Activated T-helper 17 cell treated with anti-CD3 and anti-CD28 coated beads, Interleukin-2, amount 50 U/mL, for 72 hours (primary cell): ENCODE measurements around the gene MCTS1. TPM values are rescaled to one million over a fixed set of nuclear protein-coding genes. Genes with fewer than 3 reads are reported as not detected.

ENCODE experiments used
- total RNA-seq, 2 donors: library from RNA; stranded (reverse); gene quantifications; one replicate each; pipeline ENCODE4 v1.2.3, GENCODE V29; 2022

Gene MCTS1
- total RNA-seq, 2 donors from 2014 or later, result 39.0 to 48.6 TPM

Other genes starting within 250 kb of the MCTS1 start
- gene ATP1B4, start 242.0 kb upstream of the MCTS1 start, total RNA-seq, result not detected
- 10 to 100 TPM; 28.7 to 35.4 TPM for gene LAMP2, start 134.8 kb upstream of the MCTS1 start, total RNA-seq
- gene CUL4B, start 43.1 kb upstream of the MCTS1 start, total RNA-seq, result 10 to 100 TPM; 36.2 to 55.3 TPM
- gene C1GALT1C1, start 26.0 kb downstream of the MCTS1 start, total RNA-seq, result 10 to 100 TPM; 35.1 to 44.6 TPM